ENCODE results near the gene CKAP4. TPM values are rescaled to one million over a fixed set of nuclear protein-coding genes. Genes with fewer than 3 reads are reported as not detected.

The CKAP4 gene
- total and polyA plus RNA-seq, 10 of the 15 experiments (the other 5 are each of a cell fraction or from before 2014, with no cell fraction given) = 0.39 to 23.6 (median 11.1) TPM

DNA sequence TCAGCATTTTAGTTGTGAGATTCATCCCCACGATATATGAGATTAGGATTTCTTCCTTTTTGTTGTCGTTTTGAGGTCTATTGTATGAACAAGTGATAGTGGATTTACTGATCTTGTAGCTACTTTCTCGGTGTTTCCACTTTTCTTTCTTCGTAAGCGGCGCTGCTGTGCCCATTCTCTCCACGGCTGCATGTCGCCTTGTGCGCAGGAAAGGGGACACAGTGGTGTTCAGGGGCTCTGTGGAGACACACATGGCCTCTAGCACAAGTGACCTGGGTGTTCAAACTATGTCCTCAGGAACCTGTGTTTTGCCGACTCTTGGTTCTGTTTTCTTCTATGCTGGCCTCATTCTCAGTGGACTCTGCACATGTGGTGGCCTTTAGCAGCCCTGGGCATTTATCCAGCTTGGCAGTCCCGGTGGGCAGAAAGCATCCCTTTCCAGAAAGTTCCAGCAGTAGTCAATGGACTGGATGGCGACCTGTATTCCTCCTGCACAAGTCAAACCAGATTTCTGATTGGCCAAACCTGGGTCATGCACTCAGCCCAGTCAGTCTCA is 18.7 kb downstream of the CKAP4 start:
- Histone ChIP-seq H2AFZ (ENCODE audit: control insufficient read depth, low read depth, low read length) (no peak overlapping the region), H3K27ac (ENCODE audit: control insufficient read depth, insufficient read depth) (no peak overlapping the region), H3K9ac (ENCODE audit: control insufficient read depth, insufficient read depth, low read length) (no peak overlapping the region), H3K79me2 (ENCODE audit: control insufficient read depth, insufficient read depth, low read length) (no peaks in the 10 kb centered on the region), H3K36me3 (ENCODE audit: control insufficient read depth in 2 of 2, insufficient read depth in 2 of 2, low read length in 1 of 2) (no peaks in the 10 kb centered on the region), H3K4me2 (ENCODE audit: control insufficient read depth, insufficient read depth) (no peak overlapping the region), H3K4me1 (ENCODE audit: control insufficient read depth, insufficient read depth, low read length) (no peaks in the 10 kb centered on the region), H3K9me3 (replicated peaks; ENCODE audit: control insufficient read depth, insufficient read depth, low read length) (no peaks in the 10 kb centered on the region), H4K20me1 (ENCODE audit: control insufficient read depth, insufficient read depth) (no peaks in the 10 kb centered on the region), H3K27me3 (replicated peaks in 1 of 2; ENCODE audit: control insufficient read depth in 2 of 2, insufficient read depth in 2 of 2, low read length in 1 of 2) (peaks cover 2% of the 10 kb centered on the region in 2 experiments; a peak in 3 of 4 replicates), H3K4me3 (no peak overlapping the region)
- ChIA-PET CTCF (interaction anchor here (1.9 to 8.5 kb wide), 3 partner anchors 36 to 129 kb away, joined by 4 to 206 read pairs (median 31); partner anchors contain the start of gene POLR3B), POLR2A (no interaction called here), RAD21 (ENCODE audit: unreplicated experiment) (interaction anchor here (3.1 to 3.6 kb wide), 2 partner anchors 54 to 128 kb away, joined by 15 to 44 read pairs; partner anchors contain the start of gene POLR3B), SMC1A (ENCODE audit: uncharacterized antibody, unreplicated experiment) (interaction anchor here (1.3 to 5.2 kb wide), 4 partner anchors 51 to 116 kb away, joined by 3 to 57 read pairs (median 18); no protein-coding TSS in a partner anchor)
- WGBS (ENCODE audit: insufficient coverage, insufficient replicate concordance, low lambda C conversion rate, missing lambda C conversion rate) = 51% methylated on average over 12 of the region's 12 CpGs
- FAIRE-seq = no peak
- no peak for DNase-seq (ENCODE audit: low read depth, low spot score)
- BruUV-seq (replicated peaks) = no TSS peak
- intact Hi-C loops (cut with micrococcal nuclease; ENCODE audit: unreplicated experiment) (loop anchor here (5.0 to 10.0 kb wide), 2 partner anchors 128 to 686 kb away; partner anchors contain the start of gene POLR3B), in situ Hi-C loops (cut with MboI) (loop anchor here (5.0 kb wide), 1 partner anchor 53 kb away; no protein-coding TSS in a partner anchor)
- ATAC-seq = no peak
- TF ChIP-seq BACH1 (IDR thresholded peaks at IDR 0.05; ENCODE audit: borderline replicate concordance) = no peak
- no peak for TF ChIP-seq POLR2AphosphoS5 (IDR thresholded peaks at IDR 0.05; ENCODE audit: low read length)
- TF ChIP-seq, protein P1, sequence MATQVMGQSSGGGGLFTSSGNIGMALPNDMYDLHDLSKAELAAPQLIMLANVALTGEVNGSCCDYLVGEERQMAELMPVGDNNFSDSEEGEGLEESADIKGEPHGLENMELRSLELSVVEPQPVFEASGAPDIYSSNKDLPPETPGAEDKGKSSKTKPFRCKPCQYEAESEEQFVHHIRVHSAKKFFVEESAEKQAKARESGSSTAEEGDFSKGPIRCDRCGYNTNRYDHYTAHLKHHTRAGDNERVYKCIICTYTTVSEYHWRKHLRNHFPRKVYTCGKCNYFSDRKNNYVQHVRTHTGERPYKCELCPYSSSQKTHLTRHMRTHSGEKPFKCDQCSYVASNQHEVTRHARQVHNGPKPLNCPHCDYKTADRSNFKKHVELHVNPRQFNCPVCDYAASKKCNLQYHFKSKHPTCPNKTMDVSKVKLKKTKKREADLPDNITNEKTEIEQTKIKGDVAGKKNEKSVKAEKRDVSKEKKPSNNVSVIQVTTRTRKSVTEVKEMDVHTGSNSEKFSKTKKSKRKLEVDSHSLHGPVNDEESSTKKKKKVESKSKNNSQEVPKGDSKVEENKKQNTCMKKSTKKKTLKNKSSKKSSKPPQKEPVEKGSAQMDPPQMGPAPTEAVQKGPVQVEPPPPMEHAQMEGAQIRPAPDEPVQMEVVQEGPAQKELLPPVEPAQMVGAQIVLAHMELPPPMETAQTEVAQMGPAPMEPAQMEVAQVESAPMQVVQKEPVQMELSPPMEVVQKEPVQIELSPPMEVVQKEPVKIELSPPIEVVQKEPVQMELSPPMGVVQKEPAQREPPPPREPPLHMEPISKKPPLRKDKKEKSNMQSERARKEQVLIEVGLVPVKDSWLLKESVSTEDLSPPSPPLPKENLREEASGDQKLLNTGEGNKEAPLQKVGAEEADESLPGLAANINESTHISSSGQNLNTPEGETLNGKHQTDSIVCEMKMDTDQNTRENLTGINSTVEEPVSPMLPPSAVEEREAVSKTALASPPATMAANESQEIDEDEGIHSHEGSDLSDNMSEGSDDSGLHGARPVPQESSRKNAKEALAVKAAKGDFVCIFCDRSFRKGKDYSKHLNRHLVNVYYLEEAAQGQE (IDR thresholded peaks at IDR 0.05; ENCODE audit: low read depth, low read length) = no peak
- TF ChIP-seq JUNB (IDR thresholded peaks at IDR 0.05) = no peak
